H1 (cell line): ENCODE data around the gene VPS72. TPM values are rescaled to one million over a fixed set of nuclear protein-coding genes. Genes with fewer than 3 reads are reported as not detected.

Source experiments
- ASH2L ChIP-seq: fragments of 200-600, 300-600 bp; sonication (generic); IDR thresholded peaks from one replicate; pipeline ENCODE4 v1.7.1; 2017; ENCODE audit warnings: low read length
- BRCA1 ChIP-seq: IDR thresholded peaks from 2 replicates; pipeline ENCODE4 v1.6.1; 2012; ENCODE audit warnings: low read depth, low read length, improper control_type of control experiment
- CBX8 ChIP-seq: fragments of 300-800, 300-1000 bp; sonication (generic); IDR thresholded peaks from 2 replicates; pipeline ENCODE4 v1.7.1; 2016; ENCODE audit warnings: low read depth, low read length, borderline replicate concordance
- CEBPB ChIP-seq: IDR thresholded peaks from 2 replicates; pipeline ENCODE4 v1.6.1; 2012; ENCODE audit warnings: low read depth, low read length
- CHD1 ChIP-seq: IDR thresholded peaks from 2 replicates; pipeline ENCODE4 v1.6.1; 2012; ENCODE audit warnings: low read depth, low read length, improper control_type of control experiment
- CHD2 ChIP-seq: IDR thresholded peaks from 2 replicates; pipeline ENCODE4 v1.6.1; 2012; ENCODE audit warnings: low read length, improper control_type of control experiment
- FOSL1 ChIP-seq: IDR thresholded peaks from 2 replicates; pipeline ENCODE4 v1.6.1; 2011; ENCODE audit warnings: mild to moderate bottlenecking, low read depth, low read length, moderate library complexity; ENCODE audit not compliant: insufficient read depth
- GABPA ChIP-seq: IDR thresholded peaks from 2 replicates; pipeline ENCODE4 v1.6.1; 2011; ENCODE audit warnings: mild to moderate bottlenecking, low read length, moderate library complexity, borderline replicate concordance; ENCODE audit not compliant: insufficient read depth
- HDAC2 ChIP-seq, 2 experiments: fragments of 300-600 bp in 1 of 2; sonication (generic) in 1 of 2; IDR thresholded peaks; 2 replicates each; pipeline ENCODE4 v1.6.1; 2011 to 2012; ENCODE audit warnings: low read depth in 2 of 2, low read length in 2 of 2, mild to moderate bottlenecking in 2 of 2, moderate library complexity in 2 of 2, borderline replicate concordance in 1 of 2, inconsistent platforms in 1 of 2
- JUND ChIP-seq: IDR thresholded peaks from 2 replicates; pipeline ENCODE4 v1.6.1; 2011; ENCODE audit warnings: mild to moderate bottlenecking, improper control_type of control experiment, low read length
- POLR2AphosphoS5 ChIP-seq: IDR thresholded peaks from 2 replicates; pipeline ENCODE4 v1.6.1; 2011; ENCODE audit warnings: low read depth, low read length
- POU5F1 ChIP-seq: IDR thresholded peaks from 2 replicates; pipeline ENCODE4 v1.6.1; 2011; ENCODE audit warnings: low read depth, mild to moderate bottlenecking, low read length, moderate library complexity
- RBBP5 ChIP-seq: IDR thresholded peaks from 2 replicates; pipeline ENCODE4 v1.7.1; 2012; ENCODE audit warnings: low read depth, mild to moderate bottlenecking, inconsistent platforms, low read length, moderate library complexity, borderline replicate concordance
- RFX5 ChIP-seq: IDR thresholded peaks from 2 replicates; pipeline ENCODE4 v1.6.1; 2011; ENCODE audit warnings: low read depth, low read length, improper control_type of control experiment, borderline replicate concordance
- SAP30 ChIP-seq: fragments of 300-600 bp; sonication (generic); IDR thresholded peaks from 2 replicates; pipeline ENCODE4 v1.7.1; 2012; ENCODE audit warnings: low read length, moderate library complexity, mild to moderate bottlenecking, inconsistent platforms; ENCODE audit not compliant: insufficient read depth, insufficient replicate concordance
- SIX5 ChIP-seq: IDR thresholded peaks from 2 replicates; pipeline ENCODE4 v1.6.1; 2011; ENCODE audit warnings: mild to moderate bottlenecking, low read depth, low read length
- SP2 ChIP-seq: IDR thresholded peaks from 2 replicates; pipeline ENCODE4 v1.6.1; 2012; ENCODE audit warnings: mild to moderate bottlenecking, low read length, inconsistent platforms
- TAF1 ChIP-seq: IDR thresholded peaks from 2 replicates; pipeline ENCODE4 v1.6.1; 2011; ENCODE audit warnings: mild to moderate bottlenecking, low read depth, low read length
- ZNF274 ChIP-seq: IDR thresholded peaks from 2 replicates; pipeline ENCODE4 v1.7.0; 2012; ENCODE audit warnings: low read length, borderline replicate concordance; ENCODE audit errors: extremely low read depth
- polyA plus RNA-seq, 7 experiments: library from polyadenylated mRNA; depleted of rRNA in 3 of 7; stranded (reverse) in 5 of 7; unstranded in 2 of 7; fragments of >200 nt in 5 of 7; fragments of 200-250 nt in 2 of 7; gene quantifications; 1 replicate in 5 of 7; 2 replicates in 1 of 7; 4 replicates in 1 of 7; pipeline versions ENCODE4 v1.2.1 to v1.2.3, GENCODE V29; 2011 to 2013; ENCODE audit warnings: missing spikeins in 2 of 7, mixed read lengths in 2 of 7
- total RNA-seq: library from RNA; stranded (reverse); fragmentation: NEBNext Ultra II Directional; extraction: Animal tissue kit (Norgen Biotek cat#: 25700); gene quantifications from 2 replicates; pipeline ENCODE4 v1.2.1, GENCODE V29; 2021
- TF ChIP-seq, protein P1 (sequence below): IDR thresholded peaks from 2 replicates; pipeline ENCODE4 v1.6.1; 2011; ENCODE audit warnings: low read length, improper control_type of control experiment
- TF ChIP-seq, protein P2 (sequence below), 3 experiments: IDR thresholded peaks; 1 replicate in 2 of 3; 2 replicates in 1 of 3; pipeline versions ENCODE4 v1.5.1 to v1.6.1; 2011; ENCODE audit warnings: low read length in 3 of 3, mild to moderate bottlenecking in 3 of 3, inconsistent platforms in 2 of 3, low read depth in 1 of 3, moderate library complexity in 1 of 3; ENCODE audit not compliant: insufficient read depth in 1 of 3; ENCODE audit errors: control extremely low read depth in 1 of 3

Gene VPS72
- total and polyA plus RNA-seq, 2 of the 8 experiments (the other 6 are each of a cell fraction or from before 2014, with no cell fraction given) = 86.6 to 121 TPM

DNA sequence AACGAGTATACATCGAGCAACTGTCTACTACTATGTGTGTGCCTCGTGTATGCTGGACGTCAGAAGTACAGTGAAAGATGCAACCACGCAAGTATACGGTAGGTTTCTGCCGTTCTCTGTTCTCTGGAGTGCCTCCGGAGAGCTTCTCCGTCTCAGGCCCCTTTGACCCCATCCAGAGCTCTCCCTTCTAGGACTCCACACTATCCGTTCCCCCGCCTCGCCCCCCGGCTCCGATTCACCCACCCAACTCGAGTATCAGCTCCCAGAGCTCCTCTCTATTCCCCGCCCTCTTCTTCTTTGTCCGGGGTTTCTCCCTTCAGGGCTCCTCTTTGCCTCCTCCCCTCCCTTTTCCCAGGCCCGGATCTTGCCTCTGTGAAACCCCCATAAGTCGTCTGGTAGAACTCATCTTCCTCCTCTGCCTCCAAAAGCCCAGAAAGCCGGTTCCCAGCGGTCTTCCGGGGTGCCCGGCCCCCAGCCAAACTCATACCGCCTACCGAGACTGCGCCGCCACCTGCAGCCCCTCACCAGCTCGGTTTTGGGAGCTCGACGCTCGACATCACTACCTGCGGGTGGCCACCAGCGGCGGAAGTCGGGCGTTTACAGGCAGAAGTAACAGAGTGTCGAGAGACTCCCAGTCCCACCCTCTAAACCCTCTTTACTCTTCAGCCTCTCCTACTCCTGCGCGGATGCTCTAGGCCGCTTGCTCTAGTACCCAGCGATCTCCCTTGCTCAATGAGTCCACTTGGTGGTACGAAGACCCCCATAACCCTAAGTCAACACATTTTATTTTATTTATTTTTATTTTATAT lies at the start of gene VPS72 (continued):
- TF ChIP-seq, protein P1, sequence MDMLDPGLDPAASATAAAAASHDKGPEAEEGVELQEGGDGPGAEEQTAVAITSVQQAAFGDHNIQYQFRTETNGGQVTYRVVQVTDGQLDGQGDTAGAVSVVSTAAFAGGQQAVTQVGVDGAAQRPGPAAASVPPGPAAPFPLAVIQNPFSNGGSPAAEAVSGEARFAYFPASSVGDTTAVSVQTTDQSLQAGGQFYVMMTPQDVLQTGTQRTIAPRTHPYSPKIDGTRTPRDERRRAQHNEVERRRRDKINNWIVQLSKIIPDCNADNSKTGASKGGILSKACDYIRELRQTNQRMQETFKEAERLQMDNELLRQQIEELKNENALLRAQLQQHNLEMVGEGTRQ = no peak
- TF ChIP-seq HDAC2 (IDR thresholded peaks at IDR 0.05; ENCODE audit: borderline replicate concordance in 1 of 2, low read depth in 2 of 2, low read length in 2 of 2) = no peak
- no peak for TF ChIP-seq RBBP5
- no peak for TF ChIP-seq POU5F1
- TF ChIP-seq TAF1 = peak; percentile 96
- no peak for TF ChIP-seq CHD2
- no peak for TF ChIP-seq SAP30
- TF ChIP-seq SP2 = no peak
- TF ChIP-seq CBX8 = no peak
- TF ChIP-seq BRCA1 = no peak
- TF ChIP-seq JUND = no peak
- peak; percentile 70; the same call in 1 of the 2 replicates for TF ChIP-seq GABPA
- TF ChIP-seq POLR2AphosphoS5 = peak; percentile 82; the same call in 1 of the 2 replicates
- TF ChIP-seq CEBPB = no peak
- TF ChIP-seq ZNF274 = no peak
- TF ChIP-seq CHD1 = no peak
- no peak for TF ChIP-seq FOSL1
- TF ChIP-seq RFX5 = no peak
- peak; percentile 92 for TF ChIP-seq ASH2L
- TF ChIP-seq, protein P2, sequence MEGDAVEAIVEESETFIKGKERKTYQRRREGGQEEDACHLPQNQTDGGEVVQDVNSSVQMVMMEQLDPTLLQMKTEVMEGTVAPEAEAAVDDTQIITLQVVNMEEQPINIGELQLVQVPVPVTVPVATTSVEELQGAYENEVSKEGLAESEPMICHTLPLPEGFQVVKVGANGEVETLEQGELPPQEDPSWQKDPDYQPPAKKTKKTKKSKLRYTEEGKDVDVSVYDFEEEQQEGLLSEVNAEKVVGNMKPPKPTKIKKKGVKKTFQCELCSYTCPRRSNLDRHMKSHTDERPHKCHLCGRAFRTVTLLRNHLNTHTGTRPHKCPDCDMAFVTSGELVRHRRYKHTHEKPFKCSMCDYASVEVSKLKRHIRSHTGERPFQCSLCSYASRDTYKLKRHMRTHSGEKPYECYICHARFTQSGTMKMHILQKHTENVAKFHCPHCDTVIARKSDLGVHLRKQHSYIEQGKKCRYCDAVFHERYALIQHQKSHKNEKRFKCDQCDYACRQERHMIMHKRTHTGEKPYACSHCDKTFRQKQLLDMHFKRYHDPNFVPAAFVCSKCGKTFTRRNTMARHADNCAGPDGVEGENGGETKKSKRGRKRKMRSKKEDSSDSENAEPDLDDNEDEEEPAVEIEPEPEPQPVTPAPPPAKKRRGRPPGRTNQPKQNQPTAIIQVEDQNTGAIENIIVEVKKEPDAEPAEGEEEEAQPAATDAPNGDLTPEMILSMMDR (IDR thresholded peaks at IDR 0.05; ENCODE audit: control extremely low read depth in 1 of 3, insufficient read depth in 1 of 3, low read depth in 1 of 3, low read length in 3 of 3) = no peak
- peak; percentile 13; the same call in 1 of the 2 replicates for TF ChIP-seq SIX5
